Measurements from ENCODE around the gene THOC7. TPM values are rescaled to one million over a fixed set of nuclear protein-coding genes. Genes with fewer than 3 reads are reported as not detected.

The THOC7 gene
- total RNA-seq, 2 donors from 2014 or later = 38.0 to 68.9 TPM

GRCh38 chr3:63855333-63855940 is 8.2 kb downstream of the THOC7 start:
- Histone ChIP-seq H3K27ac (no peak overlapping the region), H3K36me3 (no peaks in the 10 kb centered on the region), H3K9me3 (no peaks in the 10 kb centered on the region), H3K27me3 (replicated peaks; ENCODE audit: insufficient read depth) (no peaks in the 10 kb centered on the region), H3K4me3 (no peak overlapping the region), H3K4me1 (ENCODE audit: control insufficient read depth in 1 of 2, low read depth in 2 of 2) (peaks cover 0 to 3% of the 10 kb centered on the region in 2 donors)
- DNase-seq (ENCODE audit: low spot score) = no peak
- ATAC-seq (ENCODE audit: insufficient number of reproducible peaks, low FRiP score, low read depth) = no peak
- TF ChIP-seq CTCF (IDR thresholded peaks at IDR 0.05) = no peak

GRCh38 chr3:63853106-63853505 is 10.5 kb downstream of the THOC7 start:
- Histone ChIP-seq H3K4me3 (no peak overlapping the region), H3K27ac (no peak overlapping the region), H3K36me3 (no peaks in the 10 kb centered on the region), H3K27me3 (replicated peaks; ENCODE audit: insufficient read depth) (no peaks in the 10 kb centered on the region), H3K4me1 (ENCODE audit: control insufficient read depth in 1 of 2, low read depth in 2 of 2) (peaks cover 0 to 7% of the 10 kb centered on the region in 2 donors), H3K9me3 (no peaks in the 10 kb centered on the region)
- ATAC-seq (ENCODE audit: insufficient number of reproducible peaks, low FRiP score, low read depth) = no peak
- no peak for TF ChIP-seq CTCF (IDR thresholded peaks at IDR 0.05)
- no peak for DNase-seq (ENCODE audit: low spot score)

- TF ChIP-seq CTCF (IDR thresholded peaks at IDR 0.05) = no peak
- H3K27ac ChIP-seq = no peak overlapping the region
- ATAC-seq (ENCODE audit: insufficient number of reproducible peaks, low FRiP score, low read depth) (no peak), DNase-seq (ENCODE audit: low spot score) (no peak)
- H3K36me3 ChIP-seq = no peaks in the 10 kb centered on the region
- H3K4me3 ChIP-seq = no peak overlapping the region
- H3K27me3 ChIP-seq (replicated peaks; ENCODE audit: insufficient read depth) = no peaks in the 10 kb centered on the region
- H3K4me1 ChIP-seq (ENCODE audit: control insufficient read depth in 1 of 2, low read depth in 2 of 2) = peaks cover 0 to 4% of the 10 kb centered on the region in 2 donors
- H3K9me3 ChIP-seq = no peaks in the 10 kb centered on the region
Observed at GRCh38 chr3:63851287-63851686, 12.3 kb downstream of the THOC7 start.

- no peak for TF ChIP-seq CTCF (IDR thresholded peaks at IDR 0.05)
- DNase-seq (ENCODE audit: low spot score) = no peak
Observed at GRCh38 chr3:63849175-63849574, 14.4 kb downstream of the THOC7 start.

GRCh38 chr3:63847718-63848450 is 15.7 kb downstream of the THOC7 start:
- peaks cover 0 to 4% of the 10 kb centered on the region in 2 donors for H3K4me1 ChIP-seq (ENCODE audit: control insufficient read depth in 1 of 2, low read depth in 2 of 2)
- H3K27me3 ChIP-seq (replicated peaks; ENCODE audit: insufficient read depth) = no peaks in the 10 kb centered on the region
- no peak overlapping the region for H3K27ac ChIP-seq
- no peak for ATAC-seq (ENCODE audit: insufficient number of reproducible peaks, low FRiP score, low read depth)
- H3K36me3 ChIP-seq = no peaks in the 10 kb centered on the region
- TF ChIP-seq CTCF (IDR thresholded peaks at IDR 0.05) = no peak
- no peaks in the 10 kb centered on the region for H3K9me3 ChIP-seq
- H3K4me3 ChIP-seq = no peak overlapping the region
- no peak for DNase-seq (ENCODE audit: low spot score)

More at GRCh38 chr3:63849175-63849574, 14.4 kb downstream of the THOC7 start:
- no peaks in the 10 kb centered on the region for H3K27me3 ChIP-seq (replicated peaks; ENCODE audit: insufficient read depth)
- H3K27ac ChIP-seq = no peak overlapping the region
- no peaks in the 10 kb centered on the region for H3K9me3 ChIP-seq
- no peaks in the 10 kb centered on the region for H3K36me3 ChIP-seq
- no peak for ATAC-seq (ENCODE audit: insufficient number of reproducible peaks, low FRiP score, low read depth)
- peaks cover 0 to 4% of the 10 kb centered on the region in 2 donors for H3K4me1 ChIP-seq (ENCODE audit: control insufficient read depth in 1 of 2, low read depth in 2 of 2)
- no peak overlapping the region for H3K4me3 ChIP-seq

Data from thoracic aorta (tissue), 2 donors.